Activated T-cell treated with anti-CD3 and anti-CD28 coated beads, Interleukin-2, amount 50 U/mL, for 72 hours (primary cell): ENCODE measurements around the gene GNAS. TPM values are rescaled to one million over a fixed set of nuclear protein-coding genes. Genes with fewer than 3 reads are reported as not detected.
A peak's percentile ranks its signal among the peaks of the same experiment; 100 is the strongest.
"Not testable (repeated sequence)": the region's sequence is repeated elsewhere in the genome, so short reads cannot be mapped to it uniquely, and the experiment has no call there.

Experiments
- ATAC-seq, 2 donors: fragments of 150-1000 bp; cut with Tn5 transposase; replicated peaks in 1 of 2; 2 replicates each; pipeline ENCODE4 v1.10.0; 2021; ENCODE audit warnings: moderate library complexity in 2 of 2, mild to moderate bottlenecking in 1 of 2
- DNase-seq, 2 donors: peaks; one replicate each; pipeline ENCODE4 v3.0.0; 2021 to 2022; ENCODE audit warnings: mixed read lengths in 1 of 2
- H3K27ac Mint-ChIP-seq: one replicate; pipeline ENCODE4 v1.8.0; 2022; ENCODE audit warnings: mild to moderate bottlenecking, moderate library complexity, mixed read lengths
- H3K27me3 Mint-ChIP-seq: one replicate; pipeline ENCODE4 v1.8.0; 2022; ENCODE audit warnings: low read depth, mixed read lengths
- H3K36me3 Mint-ChIP-seq, 2 donors: one replicate each; pipeline ENCODE4 v1.8.0; 2022; ENCODE audit warnings: mixed read lengths in 2 of 2, mild to moderate bottlenecking in 1 of 2; ENCODE audit not compliant: insufficient read depth in 2 of 2
- H3K4me1 Mint-ChIP-seq: one replicate; pipeline ENCODE4 v1.8.0; 2022; ENCODE audit warnings: low read depth, mixed read lengths
- H3K4me3 Mint-ChIP-seq, 2 donors: one replicate each; pipeline ENCODE4 v1.8.0; 2022; ENCODE audit warnings: mild to moderate bottlenecking in 2 of 2, mixed read lengths in 2 of 2, moderate library complexity in 2 of 2
- H3K9me3 Mint-ChIP-seq, 2 donors: one replicate each; pipeline ENCODE4 v1.8.0; 2022; ENCODE audit warnings: mixed read lengths in 2 of 2
- total RNA-seq, 2 donors: library from RNA; stranded (reverse); gene quantifications; one replicate each; pipeline ENCODE4 v1.2.3, GENCODE V29; 2022

Gene GNAS
- total RNA-seq, 2 donors from 2014 or later, result 781 to 820 TPM

DNA sequence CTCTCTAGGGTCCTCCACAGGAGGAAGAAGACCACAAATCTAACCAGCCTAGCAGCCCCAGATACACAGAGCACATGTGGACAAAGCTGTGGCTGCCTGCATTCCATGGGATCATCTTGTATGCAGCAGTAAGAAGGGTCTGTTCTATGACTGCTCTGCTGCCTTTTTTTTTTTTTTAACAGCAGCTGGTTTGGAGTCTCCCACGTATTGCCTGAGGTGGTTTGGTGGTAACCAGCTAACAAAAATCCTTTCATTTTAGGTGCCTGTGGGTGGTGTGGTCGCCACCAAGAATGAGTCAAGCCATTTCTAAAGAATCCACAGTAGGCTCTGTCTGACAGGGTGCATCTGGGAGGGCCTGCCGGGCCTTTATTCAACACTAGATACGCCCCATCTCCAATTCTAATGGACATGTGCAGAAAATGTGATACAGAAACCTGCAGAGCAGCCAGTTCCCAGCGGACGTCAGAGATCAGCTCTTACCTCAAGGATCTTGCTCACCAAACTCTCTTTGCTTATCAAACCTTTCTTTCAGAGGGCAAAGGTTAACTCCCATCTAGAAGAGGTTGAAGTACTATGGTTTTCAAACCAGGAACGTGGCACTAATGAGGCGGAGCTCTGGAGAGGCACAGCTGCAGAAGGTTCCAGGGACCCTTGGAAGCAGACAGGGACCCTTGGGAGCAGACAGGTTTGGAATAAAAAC is 33.8 kb upstream of the GNAS start:
- peak overlapping the region; percentile 34 for H3K27ac Mint-ChIP-seq
- H3K4me3 Mint-ChIP-seq, result peak overlapping the region; percentile 39 to 58
- peaks cover 4% of the 10 kb centered on the region in 2 donors for H3K9me3 Mint-ChIP-seq
- H3K36me3 Mint-ChIP-seq, result peaks cover 7 to 20% of the 10 kb centered on the region in 2 donors
- ATAC-seq (peak; percentile 97), DNase-seq (peak; percentile 82 to 86)
- peaks cover 27% of the 10 kb centered on the region for H3K4me1 Mint-ChIP-seq
- H3K27me3 Mint-ChIP-seq, result peaks cover 52% of the 10 kb centered on the region

DNA sequence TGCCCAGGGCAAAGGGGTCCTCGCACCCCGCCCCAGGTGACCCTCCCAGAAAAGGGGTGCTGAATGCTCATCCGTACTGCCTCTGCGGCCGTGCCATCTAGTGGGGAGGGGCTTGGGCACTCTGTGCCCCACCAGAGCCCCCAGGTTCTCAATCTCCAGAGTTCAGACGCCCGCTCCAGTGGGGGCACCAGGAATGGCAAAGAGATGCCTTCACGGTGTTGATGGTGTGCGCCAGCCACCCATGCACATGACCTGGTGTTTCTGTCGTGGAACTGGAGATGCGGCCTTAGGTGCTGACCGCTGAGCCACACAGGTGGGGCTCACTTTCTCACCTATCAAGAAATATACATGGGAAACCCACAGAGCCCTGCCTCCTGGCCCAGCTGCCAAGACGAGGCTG is 32.6 kb upstream of the GNAS start:
- no peak for ATAC-seq
- H3K27me3 Mint-ChIP-seq, result peaks cover 44% of the 10 kb centered on the region
- H3K4me1 Mint-ChIP-seq, result peaks cover 27% of the 10 kb centered on the region

DNA sequence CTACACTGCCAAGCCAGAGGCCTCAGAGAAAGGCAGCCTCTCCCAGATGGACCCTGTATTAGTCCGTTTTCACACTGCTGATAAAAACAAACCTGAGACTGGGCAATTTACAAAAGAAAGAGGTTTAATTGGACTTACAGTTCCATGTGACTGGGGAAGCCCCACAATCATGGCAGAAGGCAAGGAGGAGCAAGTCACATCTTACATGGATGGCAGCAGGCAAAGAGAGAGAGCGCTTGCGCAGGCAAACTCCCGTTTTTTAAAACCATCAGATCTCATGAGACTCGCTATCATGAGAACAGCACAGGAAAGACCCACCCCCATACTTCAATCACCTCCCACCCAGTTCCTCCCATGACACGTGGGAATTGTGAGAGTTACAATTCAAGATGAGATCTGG is 32.0 kb upstream of the GNAS start:
- not testable (repeated sequence) for DNase-seq, H3K4me3 Mint-ChIP-seq, H3K9me3 Mint-ChIP-seq

More for the DNA sequence above, 32.6 kb upstream of the GNAS start:
- Mint-ChIP-seq H3K36me3 (peaks cover 7 to 20% of the 10 kb centered on the region in 2 donors), H3K9me3 (peaks cover 4% of the 10 kb centered on the region in 2 donors), H3K4me3 (no peak overlapping the region), H3K27ac (no peak overlapping the region)
- no peak for DNase-seq

DNA sequence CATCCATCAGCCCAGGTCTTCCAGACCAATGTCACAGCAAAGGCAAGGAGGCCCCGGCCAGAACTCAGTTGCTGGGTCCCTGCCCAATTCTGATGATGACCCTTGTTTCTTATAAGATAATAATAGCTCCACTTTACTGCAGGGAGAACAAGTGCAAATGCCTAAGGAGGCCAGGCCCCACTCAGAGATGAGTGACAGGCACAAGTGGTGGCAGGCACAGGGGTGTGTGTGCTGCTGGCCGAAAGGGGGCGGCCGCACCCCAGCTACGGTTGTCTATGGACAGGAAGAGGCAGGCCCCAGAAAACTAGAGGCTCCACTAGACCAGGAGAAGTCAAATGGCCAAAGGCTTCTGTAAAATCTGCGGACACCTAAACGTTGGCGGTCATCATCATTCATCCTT is 30.4 kb upstream of the GNAS start:
- ATAC-seq, result no peak
- H3K4me3 Mint-ChIP-seq, result no peak overlapping the region
- H3K27ac Mint-ChIP-seq, result no peak overlapping the region
- peaks cover 27% of the 10 kb centered on the region for H3K27me3 Mint-ChIP-seq
- peaks cover 4% of the 10 kb centered on the region in 2 donors for H3K9me3 Mint-ChIP-seq
- peaks cover 27% of the 10 kb centered on the region for H3K4me1 Mint-ChIP-seq
- peaks cover 7 to 20% of the 10 kb centered on the region in 2 donors for H3K36me3 Mint-ChIP-seq
- no peak for DNase-seq

More for the DNA sequence above, 32.0 kb upstream of the GNAS start:
- Mint-ChIP-seq H3K27me3 (peaks cover 41% of the 10 kb centered on the region), H3K36me3 (peaks cover 7 to 20% of the 10 kb centered on the region in 2 donors), H3K4me1 (peaks cover 27% of the 10 kb centered on the region)
- H3K27ac Mint-ChIP-seq, ATAC-seq: not testable (repeated sequence)

DNA sequence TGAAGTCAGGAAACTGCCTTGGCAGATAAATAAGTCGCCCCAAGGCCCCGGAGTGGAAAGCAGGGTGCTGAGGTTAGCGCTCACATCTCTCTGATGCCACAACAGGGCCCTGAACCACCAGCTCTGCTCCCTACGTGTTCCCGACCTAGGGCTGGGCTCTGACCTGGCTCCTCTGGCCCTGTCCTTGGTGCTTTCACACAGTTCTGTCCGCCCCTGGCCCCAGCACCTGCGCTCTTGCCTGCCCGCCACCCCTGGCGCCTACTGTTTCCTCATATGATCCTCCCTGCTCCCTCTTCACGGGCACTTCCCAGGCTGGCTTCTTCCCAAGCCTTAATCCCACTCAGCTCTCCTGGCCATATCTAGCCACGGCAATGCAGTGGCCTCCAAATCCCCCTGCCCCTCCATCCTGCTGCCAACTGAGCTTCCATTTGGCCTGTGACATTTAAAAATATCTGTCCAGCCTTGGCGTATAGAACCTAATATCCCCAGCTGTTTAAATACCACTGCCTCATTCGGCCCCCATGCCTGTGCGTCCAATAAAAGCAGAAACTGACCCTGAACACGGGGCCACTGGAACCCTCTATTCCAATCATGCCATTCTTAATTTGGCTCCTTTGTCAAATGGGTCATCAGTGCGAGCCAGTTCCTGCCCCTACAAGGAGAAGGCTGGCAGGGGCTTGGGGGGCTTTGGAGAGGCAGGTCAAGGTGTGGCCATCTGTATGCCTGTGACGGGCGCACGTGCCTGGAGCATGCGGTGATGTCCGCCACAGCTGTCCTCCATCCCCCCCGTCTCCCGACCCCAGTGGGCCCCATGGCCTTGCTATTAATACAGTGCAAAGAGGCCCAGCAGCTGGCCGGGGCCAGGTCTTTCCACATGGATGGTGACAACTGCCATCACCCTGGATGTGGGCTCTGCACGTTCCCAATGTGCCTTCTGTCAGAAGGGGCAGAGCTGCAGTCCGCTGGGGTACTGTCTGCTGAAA is 29.5 kb upstream of the GNAS start:
- Mint-ChIP-seq H3K27ac (no peak overlapping the region), H3K4me1 (peaks cover 21% of the 10 kb centered on the region), H3K27me3 (peaks cover 20% of the 10 kb centered on the region), H3K4me3 (no peak overlapping the region), H3K36me3 (peaks cover 7 to 20% of the 10 kb centered on the region in 2 donors), H3K9me3 (peaks cover 4% of the 10 kb centered on the region in 2 donors)
- DNase-seq (no peak), ATAC-seq (no peak)

DNA sequence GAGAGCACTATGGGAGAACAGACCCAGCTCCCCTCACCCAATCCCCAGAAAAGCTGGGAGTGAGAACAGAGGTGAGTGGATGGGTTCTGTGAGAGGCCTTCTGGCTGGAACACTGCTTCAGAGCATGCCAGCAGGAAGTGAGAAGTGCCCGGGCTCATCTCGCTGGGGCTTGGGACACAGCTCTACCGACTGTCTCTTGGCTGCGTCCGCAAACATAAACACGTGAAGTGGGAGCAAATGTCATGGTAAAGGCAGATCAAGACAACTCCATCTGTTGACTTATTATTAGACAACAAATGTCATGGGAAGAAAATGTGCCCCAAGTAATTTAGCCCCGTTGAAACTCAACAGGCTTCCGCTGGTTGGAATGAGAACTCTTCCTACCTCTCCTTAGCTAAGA is 27.7 kb upstream of the GNAS start:
- H3K36me3 Mint-ChIP-seq, result peaks cover 9 to 14% of the 10 kb centered on the region in 2 donors
- no peak for ATAC-seq
- no peak for DNase-seq
- peaks cover 6% of the 10 kb centered on the region in 2 donors for H3K9me3 Mint-ChIP-seq
- no peak overlapping the region for H3K27ac Mint-ChIP-seq
- H3K4me3 Mint-ChIP-seq, result no peak overlapping the region
- H3K4me1 Mint-ChIP-seq, result peaks cover 6% of the 10 kb centered on the region
- H3K27me3 Mint-ChIP-seq, result peaks cover 25% of the 10 kb centered on the region

DNA sequence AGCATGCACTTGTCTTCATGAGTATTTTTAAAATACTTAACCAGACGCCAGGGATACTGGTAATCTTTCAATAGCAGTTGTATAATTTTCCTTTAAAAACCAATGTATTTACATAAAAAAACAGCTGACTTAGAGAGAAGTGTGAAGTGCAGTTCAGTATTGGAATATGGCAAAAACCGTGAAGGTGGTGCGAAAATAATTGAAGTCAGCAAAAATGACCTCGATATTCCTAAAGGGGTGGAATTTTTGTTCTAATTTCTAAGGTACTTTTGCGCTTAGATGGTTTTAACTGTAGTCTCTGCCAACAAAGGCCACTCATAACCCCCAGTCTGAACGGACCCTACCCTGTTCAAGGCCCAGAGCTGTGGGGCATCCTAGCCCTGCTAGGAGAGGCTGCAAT is 27.1 kb upstream of the GNAS start:
- peaks cover 7 to 12% of the 10 kb centered on the region in 2 donors for H3K36me3 Mint-ChIP-seq
- DNase-seq (no peak), ATAC-seq (no peak)
- peaks cover 6% of the 10 kb centered on the region for H3K4me1 Mint-ChIP-seq
- peaks cover 26% of the 10 kb centered on the region for H3K27me3 Mint-ChIP-seq
- H3K27ac Mint-ChIP-seq, result no peak overlapping the region
- H3K9me3 Mint-ChIP-seq, result peaks cover 6% of the 10 kb centered on the region in 2 donors
- no peak overlapping the region for H3K4me3 Mint-ChIP-seq

DNA sequence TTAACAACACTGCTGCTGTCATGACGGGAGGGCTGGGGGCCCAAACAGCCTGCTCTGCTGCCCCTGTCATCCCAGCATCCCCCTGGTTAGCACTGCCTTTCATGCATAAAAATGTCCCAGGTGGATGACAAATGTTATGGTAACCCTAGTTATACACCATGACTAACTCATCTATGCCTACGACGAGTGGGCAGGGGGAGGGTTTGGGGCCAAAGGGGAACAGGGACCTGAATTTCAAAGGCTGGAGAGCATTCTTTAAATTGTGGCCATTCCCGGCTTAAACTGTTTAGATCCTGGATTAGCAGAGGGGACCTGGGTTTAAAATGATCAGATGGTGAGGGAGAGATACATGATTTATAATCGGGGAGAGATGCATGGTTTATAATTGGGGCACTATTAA is 26.2 kb upstream of the GNAS start:
- peaks cover 22% of the 10 kb centered on the region for H3K27me3 Mint-ChIP-seq
- ATAC-seq (no peak), DNase-seq (no peak)
- peaks cover 4 to 7% of the 10 kb centered on the region in 2 donors for H3K36me3 Mint-ChIP-seq
- H3K4me3 Mint-ChIP-seq, result no peak overlapping the region
- no peak overlapping the region for H3K27ac Mint-ChIP-seq
- H3K4me1 Mint-ChIP-seq, result peaks cover 2% of the 10 kb centered on the region
- peaks cover 5% of the 10 kb centered on the region in 2 donors for H3K9me3 Mint-ChIP-seq

DNA sequence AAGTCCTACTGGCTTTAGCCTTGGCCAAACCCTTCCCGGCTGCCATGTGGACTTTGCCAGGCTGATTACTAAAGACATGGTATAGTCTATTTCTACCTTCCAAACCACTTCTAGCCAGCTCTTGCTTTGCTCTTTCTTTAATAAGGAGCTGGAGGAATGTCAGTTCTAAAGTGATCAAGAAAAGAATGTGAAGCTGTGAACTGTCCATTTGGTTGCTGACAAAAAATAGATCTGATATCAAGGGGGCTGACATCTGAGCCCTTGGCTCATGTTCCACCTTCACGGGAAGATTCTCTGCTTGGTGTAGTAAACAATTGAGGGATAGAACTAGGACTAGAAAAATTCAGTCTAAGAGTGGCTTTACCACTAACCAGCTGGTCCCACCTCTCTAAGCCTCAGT is 24.4 kb upstream of the GNAS start:
- Mint-ChIP-seq H3K27me3 (peaks cover 32% of the 10 kb centered on the region), H3K36me3 (peaks cover 4 to 5% of the 10 kb centered on the region in 2 donors), H3K27ac (no peak overlapping the region), H3K9me3 (peaks cover 4 to 5% of the 10 kb centered on the region in 2 donors), H3K4me3 (no peak overlapping the region), H3K4me1 (no peaks in the 10 kb centered on the region)
- DNase-seq (no peak), ATAC-seq (no peak)

DNA sequence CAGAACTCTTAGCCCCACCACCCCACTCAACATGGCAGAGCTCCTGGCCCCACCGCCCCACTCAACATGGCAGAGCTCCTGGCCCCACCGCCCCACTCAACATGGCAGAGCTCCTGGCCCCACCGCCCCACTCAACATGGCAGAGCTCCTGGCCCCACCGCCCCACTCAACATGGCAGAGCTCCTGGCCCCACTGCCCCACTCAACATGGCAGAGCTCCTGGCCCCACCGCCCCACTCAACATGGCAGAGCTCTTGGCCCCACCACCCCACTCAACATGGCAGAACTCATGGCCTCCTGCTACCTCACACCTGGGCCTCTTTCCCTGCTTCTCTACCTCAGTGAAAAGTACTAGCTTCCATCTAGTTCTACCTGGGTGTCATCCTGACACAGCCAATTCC is 23.7 kb upstream of the GNAS start:
- not testable (repeated sequence) for H3K4me1 Mint-ChIP-seq, DNase-seq, H3K36me3 Mint-ChIP-seq, H3K4me3 Mint-ChIP-seq, ATAC-seq, H3K27ac Mint-ChIP-seq, H3K9me3 Mint-ChIP-seq
- peaks cover 39% of the 10 kb centered on the region for H3K27me3 Mint-ChIP-seq

DNA sequence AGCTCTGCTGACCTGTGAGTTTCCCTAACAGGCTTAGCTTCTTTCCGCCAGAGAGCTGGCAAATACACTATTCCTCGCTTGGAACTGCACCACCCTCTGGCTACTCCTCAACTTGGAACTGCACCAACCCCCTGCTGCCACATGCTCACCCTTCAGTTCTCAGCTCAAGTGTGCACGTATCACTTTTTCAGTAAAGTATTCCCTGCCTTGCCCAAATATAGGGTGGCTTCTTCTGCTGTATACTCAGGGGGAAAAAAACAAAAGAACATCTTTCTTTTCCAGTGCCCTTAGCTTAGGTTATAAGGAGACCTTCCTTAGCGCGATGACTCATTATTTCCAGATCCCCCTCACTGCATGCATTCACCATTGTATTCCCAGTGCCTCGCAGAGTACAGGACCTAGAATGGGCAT is 23.0 kb upstream of the GNAS start:
- H3K4me1 Mint-ChIP-seq, result no peaks in the 10 kb centered on the region
- H3K27ac Mint-ChIP-seq, result no peak overlapping the region
- peaks cover 4 to 5% of the 10 kb centered on the region in 2 donors for H3K9me3 Mint-ChIP-seq
- H3K36me3 Mint-ChIP-seq, result peaks cover 4 to 5% of the 10 kb centered on the region in 2 donors
- DNase-seq (no peak), ATAC-seq (no peak)
- H3K27me3 Mint-ChIP-seq, result peaks cover 41% of the 10 kb centered on the region
- no peak overlapping the region for H3K4me3 Mint-ChIP-seq

DNA sequence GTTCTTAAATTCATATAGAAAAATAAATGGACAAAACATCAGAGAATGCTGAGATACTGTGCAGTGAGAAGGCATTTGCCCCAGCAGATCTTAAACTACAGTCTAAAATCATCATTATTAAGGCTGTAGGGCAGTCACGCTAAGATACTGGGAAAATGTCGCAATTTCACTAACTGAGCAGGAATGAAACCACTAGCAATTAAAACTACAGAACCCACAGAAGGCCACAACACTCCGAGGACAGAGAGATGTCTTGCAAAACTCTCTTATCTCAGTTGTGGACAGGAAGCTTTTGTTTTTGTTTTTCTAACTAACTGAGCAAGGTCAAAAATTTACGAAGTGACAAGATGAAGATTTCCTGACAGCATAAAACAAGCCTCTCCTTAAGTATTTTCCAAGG is 20.1 kb upstream of the GNAS start:
- Mint-ChIP-seq H3K9me3 (peaks cover 4 to 5% of the 10 kb centered on the region in 2 donors), H3K4me1 (peaks cover 4% of the 10 kb centered on the region), H3K4me3 (no peak overlapping the region), H3K27ac (no peak overlapping the region), H3K27me3 (peaks cover 50% of the 10 kb centered on the region), H3K36me3 (peaks cover 4 to 5% of the 10 kb centered on the region in 2 donors)
- DNase-seq, result no peak
- ATAC-seq, result no peak

DNA sequence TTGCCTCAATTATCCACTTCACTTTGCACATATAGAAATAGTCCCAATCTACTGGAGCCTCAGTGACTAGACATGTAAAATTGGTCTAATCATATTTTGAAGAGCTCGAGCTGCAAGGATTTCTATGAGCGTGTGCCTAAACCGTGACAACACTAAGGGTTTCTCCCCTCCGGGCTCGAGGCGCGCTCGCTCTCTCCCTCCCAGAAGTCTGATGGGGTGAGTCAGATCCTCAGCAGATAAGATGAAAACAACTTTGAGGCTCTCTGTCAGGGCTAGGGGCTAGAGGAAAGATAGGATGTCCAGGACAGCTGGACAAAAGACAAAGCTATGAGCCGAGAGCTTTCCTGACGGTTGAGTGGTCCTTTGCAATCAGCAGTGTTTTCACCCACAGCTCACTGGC is 18.6 kb upstream of the GNAS start:
- peaks cover 4% of the 10 kb centered on the region for H3K4me1 Mint-ChIP-seq
- H3K9me3 Mint-ChIP-seq, result peaks cover 4 to 5% of the 10 kb centered on the region in 2 donors
- peaks cover 4 to 5% of the 10 kb centered on the region in 2 donors for H3K36me3 Mint-ChIP-seq
- ATAC-seq (no peak), DNase-seq (no peak)
- H3K4me3 Mint-ChIP-seq, result no peak overlapping the region
- H3K27me3 Mint-ChIP-seq, result peaks cover 54% of the 10 kb centered on the region
- no peak overlapping the region for H3K27ac Mint-ChIP-seq
